Measurements from ENCODE around the gene TMPO. TPM values are rescaled to one million over a fixed set of nuclear protein-coding genes. Genes with fewer than 3 reads are reported as not detected.

The TMPO gene
- total RNA-seq, 1 experiment from 2014 or later = 176 TPM

GRCh38 chr12:98515287-98516110, at the start of gene TMPO (continued):
- TF ChIP-seq HMGXB4 (CRISPR knock-in tag; IDR thresholded peaks at IDR 0.05) (peak; percentile 89), NFYB (CRISPR knock-in tag; conservative IDR thresholded peaks at IDR 0.05; ENCODE audit: low read depth) (peak; percentile 94), ZNF281 (CRISPR knock-in tag; IDR thresholded peaks at IDR 0.05) (no peak), FOXP1 (CRISPR knock-in tag; IDR thresholded peaks at IDR 0.05; ENCODE audit: borderline replicate concordance) (0 out of 2 replicates have a peak, but pooled peaks have one; percentile 39), ERG (CRISPR knock-in tag; IDR thresholded peaks at IDR 0.05) (peak; percentile 56; the same call in 1 of the 2 replicates), ZNF219 (CRISPR knock-in tag; IDR thresholded peaks at IDR 0.05; ENCODE audit: borderline replicate concordance) (peak; percentile 60; the same call in 1 of the 2 replicates), FOXK1 (CRISPR knock-in tag; IDR thresholded peaks at IDR 0.05) (peak; percentile 83), TEAD1 (CRISPR knock-in tag; IDR thresholded peaks at IDR 0.05) (0 out of 2 replicates have a peak, but pooled peaks have one; percentile 18), ZNF138 (CRISPR knock-in tag; conservative IDR thresholded peaks at IDR 0.05) (0 out of 2 replicates have a peak, but pooled peaks have one; percentile 36), SMAD4 (CRISPR knock-in tag; IDR thresholded peaks at IDR 0.05) (0 out of 2 replicates have a peak, but pooled peaks have one; percentile 53), ETV6 (CRISPR knock-in tag; IDR thresholded peaks at IDR 0.05) (peak; percentile 88), ZNF423 (CRISPR knock-in tag; IDR thresholded peaks at IDR 0.05) (no peak), CREB1 (CRISPR knock-in tag; IDR thresholded peaks at IDR 0.05) (peak; percentile 71; the same call in 1 of the 2 replicates), NFATC4 (CRISPR knock-in tag; IDR thresholded peaks at IDR 0.05) (no peak), ZNF263 (CRISPR knock-in tag; IDR thresholded peaks at IDR 0.05; ENCODE audit: low read depth) (no peak), KAT7 (CRISPR knock-in tag; IDR thresholded peaks at IDR 0.05; ENCODE audit: borderline replicate concordance) (0 out of 2 replicates have a peak, but pooled peaks have one; percentile 18), EMX1 (CRISPR knock-in tag; IDR thresholded peaks at IDR 0.05) (no peak)
- TF ChIP-seq, protein P1, sequence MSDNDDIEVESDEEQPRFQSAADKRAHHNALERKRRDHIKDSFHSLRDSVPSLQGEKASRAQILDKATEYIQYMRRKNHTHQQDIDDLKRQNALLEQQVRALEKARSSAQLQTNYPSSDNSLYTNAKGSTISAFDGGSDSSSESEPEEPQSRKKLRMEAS (CRISPR knock-in tag; IDR thresholded peaks at IDR 0.05) = no peak; the same call in 1 of the 2 replicates
- TF ChIP-seq, protein P2, sequence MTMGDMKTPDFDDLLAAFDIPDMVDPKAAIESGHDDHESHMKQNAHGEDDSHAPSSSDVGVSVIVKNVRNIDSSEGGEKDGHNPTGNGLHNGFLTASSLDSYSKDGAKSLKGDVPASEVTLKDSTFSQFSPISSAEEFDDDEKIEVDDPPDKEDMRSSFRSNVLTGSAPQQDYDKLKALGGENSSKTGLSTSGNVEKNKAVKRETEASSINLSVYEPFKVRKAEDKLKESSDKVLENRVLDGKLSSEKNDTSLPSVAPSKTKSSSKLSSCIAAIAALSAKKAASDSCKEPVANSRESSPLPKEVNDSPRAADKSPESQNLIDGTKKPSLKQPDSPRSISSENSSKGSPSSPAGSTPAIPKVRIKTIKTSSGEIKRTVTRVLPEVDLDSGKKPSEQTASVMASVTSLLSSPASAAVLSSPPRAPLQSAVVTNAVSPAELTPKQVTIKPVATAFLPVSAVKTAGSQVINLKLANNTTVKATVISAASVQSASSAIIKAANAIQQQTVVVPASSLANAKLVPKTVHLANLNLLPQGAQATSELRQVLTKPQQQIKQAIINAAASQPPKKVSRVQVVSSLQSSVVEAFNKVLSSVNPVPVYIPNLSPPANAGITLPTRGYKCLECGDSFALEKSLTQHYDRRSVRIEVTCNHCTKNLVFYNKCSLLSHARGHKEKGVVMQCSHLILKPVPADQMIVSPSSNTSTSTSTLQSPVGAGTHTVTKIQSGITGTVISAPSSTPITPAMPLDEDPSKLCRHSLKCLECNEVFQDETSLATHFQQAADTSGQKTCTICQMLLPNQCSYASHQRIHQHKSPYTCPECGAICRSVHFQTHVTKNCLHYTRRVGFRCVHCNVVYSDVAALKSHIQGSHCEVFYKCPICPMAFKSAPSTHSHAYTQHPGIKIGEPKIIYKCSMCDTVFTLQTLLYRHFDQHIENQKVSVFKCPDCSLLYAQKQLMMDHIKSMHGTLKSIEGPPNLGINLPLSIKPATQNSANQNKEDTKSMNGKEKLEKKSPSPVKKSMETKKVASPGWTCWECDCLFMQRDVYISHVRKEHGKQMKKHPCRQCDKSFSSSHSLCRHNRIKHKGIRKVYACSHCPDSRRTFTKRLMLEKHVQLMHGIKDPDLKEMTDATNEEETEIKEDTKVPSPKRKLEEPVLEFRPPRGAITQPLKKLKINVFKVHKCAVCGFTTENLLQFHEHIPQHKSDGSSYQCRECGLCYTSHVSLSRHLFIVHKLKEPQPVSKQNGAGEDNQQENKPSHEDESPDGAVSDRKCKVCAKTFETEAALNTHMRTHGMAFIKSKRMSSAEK (CRISPR knock-in tag; IDR thresholded peaks at IDR 0.05; ENCODE audit: borderline replicate concordance) = no peak

Data from WTC11 (cell line).